ENCODE measurements around the gene L3MBTL4.

The L3MBTL4 gene

GRCh38 chr18:5979176-5979888 is 435.4 kb downstream of the L3MBTL4 start:
- DNase-seq, result no peak

GRCh38 chr18:5977022-5977421 is 437.7 kb downstream of the L3MBTL4 start:
- no peak for DNase-seq

GRCh38 chr18:5975111-5976002 is 439.4 kb downstream of the L3MBTL4 start:
- no peak for DNase-seq

GRCh38 chr18:5974696-5975095 is 440.0 kb downstream of the L3MBTL4 start:
- DNase-seq, result no peak

- DNase-seq, result no peak
Observed at GRCh38 chr18:5973099-5973498, 441.6 kb downstream of the L3MBTL4 start.

- DNase-seq, result no peak
Observed at GRCh38 chr18:5972298-5972697, 442.4 kb downstream of the L3MBTL4 start.

GRCh38 chr18:5969989-5970403 is 444.7 kb downstream of the L3MBTL4 start:
- no peak for DNase-seq

GRCh38 chr18:5969355-5969988 is 445.2 kb downstream of the L3MBTL4 start:
- no peak for DNase-seq

GRCh38 chr18:5967666-5968065 is 447.0 kb downstream of the L3MBTL4 start:
- no peak for DNase-seq

GRCh38 chr18:5967007-5967406 is 447.7 kb downstream of the L3MBTL4 start:
- DNase-seq, result no peak

GRCh38 chr18:5966514-5966913 is 448.2 kb downstream of the L3MBTL4 start:
- DNase-seq, result no peak

- DNase-seq, result no peak
Observed at GRCh38 chr18:5964996-5965395, 449.7 kb downstream of the L3MBTL4 start.

GRCh38 chr18:5964596-5964995 is 450.1 kb downstream of the L3MBTL4 start:
- DNase-seq, result no peak

- DNase-seq, result no peak
Observed at GRCh38 chr18:5964108-5964507, 450.6 kb downstream of the L3MBTL4 start.

GRCh38 chr18:5963267-5963666 is 451.4 kb downstream of the L3MBTL4 start:
- no peak for DNase-seq

GRCh38 chr18:5962362-5962761 is 452.3 kb downstream of the L3MBTL4 start:
- no peak for DNase-seq

GRCh38 chr18:5961828-5962150 is 452.9 kb downstream of the L3MBTL4 start:
- DNase-seq, result no peak

- DNase-seq, result no peak
Observed at GRCh38 chr18:5961097-5961827, 453.4 kb downstream of the L3MBTL4 start.

GRCh38 chr18:5958822-5959221 is 455.9 kb downstream of the L3MBTL4 start:
- DNase-seq, result no peak

- no peak for DNase-seq
Observed at GRCh38 chr18:5955861-5956260, 458.9 kb downstream of the L3MBTL4 start.

- DNase-seq, result no peak
Observed at GRCh38 chr18:5951515-5952091, 463.1 kb downstream of the L3MBTL4 start.

- DNase-seq, result no peak
Observed at GRCh38 chr18:5948781-5949180, 465.9 kb downstream of the L3MBTL4 start.

GRCh38 chr18:5948237-5948636 is 466.5 kb downstream of the L3MBTL4 start:
- no peak for DNase-seq
